Endothelial cell of umbilical vein (primary cell): Measurements from ENCODE around the gene HLA-DQA2. TPM values are rescaled to one million over a fixed set of nuclear protein-coding genes. Genes with fewer than 3 reads are reported as not detected.

Experiments used
- Bru-seq: library from RNA; stranded (reverse); fragments of 400-500 nt; gene quantifications from one replicate; lab custom pipeline; 2021; lab: Mats Ljungman, UMichigan
- BruChase-seq, 2 experiments: library from RNA; stranded (reverse); fragments of 400-500 nt; gene quantifications; one replicate each; lab custom pipeline; 2021; lab: Mats Ljungman, UMichigan
- BruUV-seq: library from RNA; stranded (reverse); fragments of 400-500 nt; replicated peaks from 2 replicates; lab custom pipeline; 2021; lab: Mats Ljungman, UMichigan
- CTCF ChIA-PET: fragments of 300-600, 350-600 bp; sonication (Branson Sonifier 250); formaldehyde crosslinking; loops from one replicate; lab custom pipeline; 2021; ENCODE audit warnings: antibody characterized with exemption, inconsistent platforms; lab: Charles Lee
- POLR2A ChIA-PET: fragments of 300-600, 350-600 bp; sonication (Branson Sonifier 250); formaldehyde crosslinking; loops from one replicate; lab custom pipeline; 2021; ENCODE audit warnings: antibody characterized with exemption, inconsistent platforms; lab: Charles Lee
- DNase-seq: peaks from one replicate; pipeline ENCODE4 v3.0.0-alpha.2; 2011; ENCODE audit warnings: low read depth, low spot score
- FAIRE-seq: peaks from 2 replicates; lab custom pipeline; 2011; peaks lifted over from hg19 to GRCh38; lab: Jason Lieb, UNC
- H2AFZ ChIP-seq: 2 replicates; pipeline ENCODE4 v1.6.0; 2012; ENCODE audit warnings: low read depth, low read length, control low read depth, inconsistent platforms
- H3K27ac ChIP-seq: 2 replicates; pipeline ENCODE4 v1.5.1; 2011; ENCODE audit warnings: low read depth, mild to moderate bottlenecking, control low read depth, low read length, moderate library complexity; ENCODE audit not compliant: insufficient read depth
- H3K27me3 ChIP-seq, 2 experiments: 2 replicates each; pipeline versions ENCODE4 v1.6.0 to v1.6.1; 2011; ENCODE audit warnings: low read length in 2 of 2, mixed read lengths in 1 of 2; ENCODE audit not compliant: control insufficient read depth in 2 of 2, insufficient read depth in 2 of 2
- H3K36me3 ChIP-seq, 2 experiments: 2 replicates in 1 of 2; 3 replicates in 1 of 2; pipeline ENCODE4 v1.5.1; 2011; ENCODE audit warnings: low read length in 2 of 2, mild to moderate bottlenecking in 1 of 2, moderate library complexity in 1 of 2; ENCODE audit not compliant: control insufficient read depth in 2 of 2, insufficient read depth in 2 of 2; ENCODE audit errors: extremely low read depth in 1 of 2
- H3K4me1 ChIP-seq: 3 replicates; pipeline ENCODE4 v1.5.1; 2011; ENCODE audit warnings: mild to moderate bottlenecking, low read length; ENCODE audit not compliant: control insufficient read depth, insufficient read depth; ENCODE audit errors: extremely low read depth
- H3K4me2 ChIP-seq: 2 replicates; pipeline ENCODE4 v1.6.1; 2011; ENCODE audit warnings: low read length, control low read depth, mixed read lengths; ENCODE audit not compliant: insufficient read depth
- H3K4me3 ChIP-seq, 3 experiments: fragments of 200-600 bp in 1 of 3; sonication (generic), shearing (Covaris generic) in 1 of 3; replicated peaks in 1 of 3; 2 replicates each; pipeline ENCODE4 v1.5.1; 2011 to 2016; ENCODE audit warnings: control low read depth in 3 of 3, low read length in 3 of 3, mild to moderate bottlenecking in 2 of 3, inconsistent platforms in 1 of 3, low read depth in 1 of 3, moderate library complexity in 1 of 3; ENCODE audit not compliant: insufficient read depth in 1 of 3
- H3K79me2 ChIP-seq: 2 replicates; pipeline ENCODE4 v1.6.0; 2012; ENCODE audit warnings: low read length, inconsistent platforms; ENCODE audit not compliant: control insufficient read depth, insufficient read depth
- H3K9ac ChIP-seq: replicated peaks from 2 replicates; pipeline ENCODE3; 2011; ENCODE audit warnings: low read length, control low read depth; ENCODE audit not compliant: insufficient read depth; ENCODE audit errors: extremely low read depth
- H3K9me1 ChIP-seq: replicated peaks from 3 replicates; pipeline ENCODE4 v1.6.0; 2011; ENCODE audit warnings: mild to moderate bottlenecking, low read length; ENCODE audit not compliant: control insufficient read depth, insufficient read depth; ENCODE audit errors: extremely low read depth
- H3K9me3 ChIP-seq: replicated peaks from 2 replicates; pipeline ENCODE4 v1.5.1; 2012; ENCODE audit warnings: low read length, inconsistent platforms; ENCODE audit not compliant: control insufficient read depth, insufficient read depth
- H4K20me1 ChIP-seq: replicated peaks from 2 replicates; pipeline ENCODE3; 2011; ENCODE audit warnings: mild to moderate bottlenecking, low read length; ENCODE audit not compliant: control insufficient read depth, insufficient read depth; ENCODE audit errors: extremely low read depth
- EZH2 ChIP-seq: IDR thresholded peaks from 2 replicates; pipeline ENCODE4 v1.6.1; 2012; ENCODE audit warnings: borderline replicate concordance, low read depth, mild to moderate bottlenecking, moderate library complexity, low read length, inconsistent platforms; ENCODE audit not compliant: severe bottlenecking
- FOS ChIP-seq: IDR thresholded peaks from 2 replicates; pipeline ENCODE4 v1.6.1; 2011; ENCODE audit warnings: mild to moderate bottlenecking, low read length, moderate library complexity, borderline replicate concordance; ENCODE audit not compliant: insufficient read depth
- GATA2 ChIP-seq: IDR thresholded peaks from 2 replicates; pipeline ENCODE4 v1.7.0; 2011; ENCODE audit warnings: low read depth, mild to moderate bottlenecking, moderate library complexity, mixed read lengths, low read length; ENCODE audit not compliant: insufficient read length, insufficient read depth
- JUN ChIP-seq: IDR thresholded peaks from 2 replicates; pipeline ENCODE4 v1.6.1; 2011; ENCODE audit warnings: borderline replicate concordance, low read depth; ENCODE audit not compliant: insufficient read length, insufficient read depth
- MYC ChIP-seq: IDR thresholded peaks from one replicate; pipeline ENCODE4 v1.6.1; 2011; ENCODE audit warnings: mild to moderate bottlenecking, low read depth, low read length
- POLR2A ChIP-seq: IDR thresholded peaks from 2 replicates; pipeline ENCODE4 v1.6.1; 2012; ENCODE audit warnings: low read depth, mild to moderate bottlenecking, control low read depth, low read length
- POLR2AphosphoS5 ChIP-seq: IDR thresholded peaks from 2 replicates; pipeline ENCODE4 v1.6.1; 2012; ENCODE audit warnings: low read depth, mild to moderate bottlenecking, control low read depth, low read length, moderate library complexity; ENCODE audit not compliant: insufficient read depth
- dilution Hi-C: fragments of 300-500 bp; cut with MboI; formaldehyde crosslinking; loops from one replicate; pipeline ENCODE4 v1.15.0; 2019; ENCODE audit warnings: low sequenced_read_pairs; ENCODE audit not compliant: extremely low pct_ligation_motif_present
- intact Hi-C: fragments of 100-400 bp; cut with micrococcal nuclease; formaldehyde crosslinking; loops from one replicate; pipeline ENCODE4 v1.10.0; 2022
- long read RNA-seq: library from polyadenylated mRNA; stranded (forward); transcript quantifications from one replicate; pipeline ENCODE4 v2.0.0, GENCODE V29; 2021
- polyA minus RNA-seq, 3 experiments: library from RNA; depleted of rRNA, polyadenylated mRNA; stranded (reverse); fragments of >200 nt; gene quantifications; 1 replicate in 1 of 3; 2 replicates in 2 of 3; pipeline ENCODE4 v1.2.3, GENCODE V29; 2011
- polyA plus RNA-seq, 4 experiments: library from polyadenylated mRNA; depleted of rRNA in 3 of 4; stranded (reverse) in 3 of 4; unstranded in 1 of 4; fragments of >200 nt; gene quantifications; 2 replicates each; pipeline versions ENCODE4 v1.2.1 to v1.2.3, GENCODE V29; 2011 to 2012; ENCODE audit warnings: missing spikeins in 1 of 4
- total RNA-seq: library from RNA; stranded (reverse); gene quantifications from 2 replicates; pipeline ENCODE4 v1.2.3, GENCODE V29; 2021
- TF ChIP-seq, protein P1 (sequence below), 2 donors: IDR thresholded peaks; 1 replicate in 1 of 2; 2 replicates in 1 of 2; pipeline ENCODE4 v1.5.1; 2011; ENCODE audit warnings: low read length in 2 of 2, mild to moderate bottlenecking in 2 of 2, moderate library complexity in 2 of 2, control low read depth in 1 of 2, inconsistent platforms in 1 of 2, low read depth in 1 of 2; ENCODE audit not compliant: insufficient read depth in 1 of 2; ENCODE audit errors: extremely low read depth in 1 of 2
- TF ChIP-seq, protein P2 (sequence below): IDR thresholded peaks from 2 replicates; pipeline ENCODE4 v1.6.1; 2011; ENCODE audit not compliant: insufficient read depth, insufficient read length

The HLA-DQA2 gene
- total RNA-seq, result not detected in 2 replicates
- polyA plus RNA-seq, result not detected in 2 replicates
- not detected in 2 replicates for polyA plus RNA-seq (2011; cell fraction: cytosol; rRNA removed)
- polyA plus RNA-seq (2011; cell fraction: nucleus; rRNA removed), result not detected in 2 replicates
- polyA plus RNA-seq (2012), result not detected in 2 replicates
- polyA minus RNA-seq, result not detected in 2 replicates
- polyA minus RNA-seq (2011; cell fraction: cytosol; rRNA and poly(A)+ RNA removed), result not detected
- polyA minus RNA-seq (2011; cell fraction: nucleus; rRNA and poly(A)+ RNA removed), result not detected in 2 replicates
- Bru-seq, nascent RNA, result not detected
- BruChase-seq, experiment 1, labeled RNA remaining after a 6-hour chase, result not detected
- not detected for BruChase-seq, experiment 2, labeled RNA remaining after a 2-hour chase
- long read RNA-seq, result 0 reads

DNA sequence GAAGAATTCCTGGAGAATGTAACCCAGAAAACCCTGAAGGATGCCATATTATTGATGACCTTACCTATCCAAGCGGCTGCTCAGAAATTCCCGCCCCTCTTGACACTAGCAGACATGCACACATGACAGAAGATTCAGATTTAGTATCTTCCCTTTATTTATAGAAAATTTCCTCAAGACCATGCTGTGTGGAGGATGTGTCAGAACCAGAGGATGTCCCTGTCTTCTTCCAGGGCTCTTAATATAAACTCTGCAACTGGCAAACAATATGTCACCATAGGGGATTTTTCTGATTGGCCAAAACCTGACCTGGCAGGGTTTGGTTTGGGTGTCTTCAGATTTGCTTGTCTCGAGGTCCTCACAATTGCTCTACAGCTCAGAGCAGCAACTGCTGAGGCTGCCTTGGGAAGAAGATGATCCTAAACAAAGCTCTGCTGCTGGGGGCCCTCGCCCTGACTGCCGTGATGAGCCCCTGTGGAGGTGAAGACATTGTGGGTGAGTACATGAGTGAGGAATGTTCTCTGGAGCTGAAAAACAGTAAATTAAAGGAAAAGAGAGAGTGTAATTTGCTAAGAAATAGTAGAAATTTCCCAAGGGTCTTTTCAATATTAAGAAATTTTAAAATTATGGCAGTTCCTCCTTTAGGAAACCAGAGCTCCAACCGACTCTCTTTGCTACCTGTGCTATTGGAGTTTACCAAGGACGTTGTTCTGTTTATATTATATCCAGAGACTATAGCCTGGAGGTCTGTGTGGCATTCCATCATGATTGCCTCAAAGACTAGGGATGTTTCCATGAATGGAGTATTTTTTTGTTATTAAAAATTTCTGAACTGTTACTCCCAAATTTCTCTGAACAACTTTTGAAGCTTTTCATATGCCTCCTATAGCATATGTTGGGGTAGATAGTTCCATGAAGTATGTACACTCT lies at the start of gene HLA-DQA2:
Gene HLA-DQA2, plus strand, starts transcription at position 361 of the 930 bp plus-strand sequence. Its CDS starts 53 bp downstream, at position 414.
- peaks cover 6 to 10% of the 10 kb centered on the region in 2 experiments for H3K27me3 ChIP-seq
- ChIA-PET CTCF (no interaction called here), POLR2A (no interaction called here)
- no peak within 1 kb of the TSS for H3K4me3 ChIP-seq
- FAIRE-seq (no peak), DNase-seq (no peak)
- H3K4me2 ChIP-seq, result no peak within 1 kb of the TSS
- H3K36me3 ChIP-seq, result no peaks in the 10 kb centered on the region
- no TSS peak for BruUV-seq
- no peaks in the 10 kb centered on the region for H3K9me1 ChIP-seq
- no peak within 1 kb of the TSS for H3K27ac ChIP-seq
- H2AFZ ChIP-seq, result no peak within 1 kb of the TSS
- H3K4me1 ChIP-seq, result no peaks in the 10 kb centered on the region
- no peaks in the 10 kb centered on the region for H3K79me2 ChIP-seq
- TF ChIP-seq JUN (no peak), POLR2AphosphoS5 (no peak), EZH2 (no peak), POLR2A (no peak), GATA2 (no peak), FOS (no peak), MYC (no peak)
- TF ChIP-seq, protein P1, sequence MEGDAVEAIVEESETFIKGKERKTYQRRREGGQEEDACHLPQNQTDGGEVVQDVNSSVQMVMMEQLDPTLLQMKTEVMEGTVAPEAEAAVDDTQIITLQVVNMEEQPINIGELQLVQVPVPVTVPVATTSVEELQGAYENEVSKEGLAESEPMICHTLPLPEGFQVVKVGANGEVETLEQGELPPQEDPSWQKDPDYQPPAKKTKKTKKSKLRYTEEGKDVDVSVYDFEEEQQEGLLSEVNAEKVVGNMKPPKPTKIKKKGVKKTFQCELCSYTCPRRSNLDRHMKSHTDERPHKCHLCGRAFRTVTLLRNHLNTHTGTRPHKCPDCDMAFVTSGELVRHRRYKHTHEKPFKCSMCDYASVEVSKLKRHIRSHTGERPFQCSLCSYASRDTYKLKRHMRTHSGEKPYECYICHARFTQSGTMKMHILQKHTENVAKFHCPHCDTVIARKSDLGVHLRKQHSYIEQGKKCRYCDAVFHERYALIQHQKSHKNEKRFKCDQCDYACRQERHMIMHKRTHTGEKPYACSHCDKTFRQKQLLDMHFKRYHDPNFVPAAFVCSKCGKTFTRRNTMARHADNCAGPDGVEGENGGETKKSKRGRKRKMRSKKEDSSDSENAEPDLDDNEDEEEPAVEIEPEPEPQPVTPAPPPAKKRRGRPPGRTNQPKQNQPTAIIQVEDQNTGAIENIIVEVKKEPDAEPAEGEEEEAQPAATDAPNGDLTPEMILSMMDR (IDR thresholded peaks at IDR 0.05; ENCODE audit: extremely low read depth in 1 of 2, insufficient read depth in 1 of 2, low read depth in 1 of 2, low read length in 2 of 2), result no peak
- TF ChIP-seq, protein P2, sequence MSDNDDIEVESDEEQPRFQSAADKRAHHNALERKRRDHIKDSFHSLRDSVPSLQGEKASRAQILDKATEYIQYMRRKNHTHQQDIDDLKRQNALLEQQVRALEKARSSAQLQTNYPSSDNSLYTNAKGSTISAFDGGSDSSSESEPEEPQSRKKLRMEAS, result no peak
- H4K20me1 ChIP-seq, result no peaks in the 10 kb centered on the region
- H3K9ac ChIP-seq, result no peak within 1 kb of the TSS
- dilution Hi-C loops (no loop called here), intact Hi-C loops (no loop called here)
- H3K9me3 ChIP-seq, result no peaks in the 10 kb centered on the region
